Measurements from ENCODE around the gene YRDC.

YRDC gene

DNA sequence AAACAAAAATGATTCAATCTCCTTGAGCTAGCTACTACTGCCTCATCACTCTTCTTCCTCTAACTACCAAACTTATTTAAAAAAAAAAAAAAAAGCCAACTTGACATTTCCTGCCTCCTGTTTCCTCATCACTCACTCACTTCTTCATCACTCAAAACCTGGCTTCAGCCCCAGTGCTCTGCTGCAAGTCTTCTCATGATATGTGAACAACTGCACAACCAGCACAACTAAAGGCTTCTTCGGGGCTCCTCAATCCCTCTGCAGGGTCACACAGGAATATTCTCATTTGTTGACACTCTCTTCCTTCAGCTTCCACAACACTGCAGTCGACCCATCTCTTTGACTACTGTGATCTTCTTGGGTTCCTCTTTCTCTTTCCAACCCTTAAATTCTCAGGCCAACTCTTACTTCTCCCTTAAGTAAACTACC lies 43.8 kb upstream of the YRDC start:
- Histone ChIP-seq H3K9me3 (ENCODE audit: control insufficient read depth, insufficient read depth, low read depth, low read length) (no peaks in the 10 kb centered on the region), H3K36me3 (ENCODE audit: control insufficient read depth in 2 of 2, insufficient read depth in 1 of 2, low read length in 2 of 2) (peaks cover 5 to 74% of the 10 kb centered on the region in 2 experiments), H3K4me3 (ENCODE audit: low read depth, low read length) (no peak overlapping the region), H3K4me1 (ENCODE audit: control insufficient read depth, insufficient read depth, low read length) (no peaks in the 10 kb centered on the region), H3K27ac (ENCODE audit: extremely low read depth, low read depth, low read length) (no peak overlapping the region)
- CTCF ChIA-PET: interaction anchor here (0.6 to 2.7 kb wide), 4 partner anchors 8 to 249 kb away, joined by 3 to 16 read pairs (median 3); partner anchors contain the start of gene MTF1
- TF ChIP-seq ZNF768 (tag by site-specific recombination; IDR thresholded peaks at IDR 0.05) (no peak), ZNF146 (tag by site-specific recombination; IDR thresholded peaks at IDR 0.05) (no peak), ZNF707 (tag by site-specific recombination; IDR thresholded peaks at IDR 0.05) (no peak), ZNF654 (tag by site-specific recombination; IDR thresholded peaks at IDR 0.05; ENCODE audit: low read depth) (no peak), ZNF664 (tag by site-specific recombination; IDR thresholded peaks at IDR 0.05) (no peak), ZNF19 (tag by site-specific recombination; IDR thresholded peaks at IDR 0.05; ENCODE audit: low read depth) (no peak), KLF1 (tag by site-specific recombination; IDR thresholded peaks at IDR 0.05) (no peak), ZNF175 (tag by site-specific recombination; IDR thresholded peaks at IDR 0.05) (no peak), SCRT1 (tag by site-specific recombination; IDR thresholded peaks at IDR 0.05; ENCODE audit: borderline replicate concordance) (no peak), ZNF585B (tag by site-specific recombination; IDR thresholded peaks at IDR 0.05) (no peak), ZNF791 (tag by site-specific recombination; IDR thresholded peaks at IDR 0.05) (no peak), MYNN (tag by site-specific recombination; IDR thresholded peaks at IDR 0.05; ENCODE audit: borderline replicate concordance) (no peak)
- TF ChIP-seq, protein P1, sequence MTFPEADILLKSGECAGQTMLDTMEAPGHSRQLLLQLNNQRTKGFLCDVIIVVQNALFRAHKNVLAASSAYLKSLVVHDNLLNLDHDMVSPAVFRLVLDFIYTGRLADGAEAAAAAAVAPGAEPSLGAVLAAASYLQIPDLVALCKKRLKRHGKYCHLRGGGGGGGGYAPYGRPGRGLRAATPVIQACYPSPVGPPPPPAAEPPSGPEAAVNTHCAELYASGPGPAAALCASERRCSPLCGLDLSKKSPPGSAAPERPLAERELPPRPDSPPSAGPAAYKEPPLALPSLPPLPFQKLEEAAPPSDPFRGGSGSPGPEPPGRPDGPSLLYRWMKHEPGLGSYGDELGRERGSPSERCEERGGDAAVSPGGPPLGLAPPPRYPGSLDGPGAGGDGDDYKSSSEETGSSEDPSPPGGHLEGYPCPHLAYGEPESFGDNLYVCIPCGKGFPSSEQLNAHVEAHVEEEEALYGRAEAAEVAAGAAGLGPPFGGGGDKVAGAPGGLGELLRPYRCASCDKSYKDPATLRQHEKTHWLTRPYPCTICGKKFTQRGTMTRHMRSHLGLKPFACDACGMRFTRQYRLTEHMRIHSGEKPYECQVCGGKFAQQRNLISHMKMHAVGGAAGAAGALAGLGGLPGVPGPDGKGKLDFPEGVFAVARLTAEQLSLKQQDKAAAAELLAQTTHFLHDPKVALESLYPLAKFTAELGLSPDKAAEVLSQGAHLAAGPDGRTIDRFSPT (tag by site-specific recombination; IDR thresholded peaks at IDR 0.05): no peak
- TF ChIP-seq, protein P2, sequence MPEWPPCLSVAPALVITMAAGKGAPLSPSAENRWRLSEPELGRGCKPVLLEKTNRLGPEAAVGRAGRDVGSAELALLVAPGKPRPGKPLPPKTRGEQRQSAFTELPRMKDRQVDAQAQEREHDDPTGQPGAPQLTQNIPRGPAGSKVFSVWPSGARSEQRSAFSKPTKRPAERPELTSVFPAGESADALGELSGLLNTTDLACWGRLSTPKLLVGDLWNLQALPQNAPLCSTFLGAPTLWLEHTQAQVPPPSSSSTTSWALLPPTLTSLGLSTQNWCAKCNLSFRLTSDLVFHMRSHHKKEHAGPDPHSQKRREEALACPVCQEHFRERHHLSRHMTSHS (tag by site-specific recombination; IDR thresholded peaks at IDR 0.05): no peak
- TF ChIP-seq, protein P3, sequence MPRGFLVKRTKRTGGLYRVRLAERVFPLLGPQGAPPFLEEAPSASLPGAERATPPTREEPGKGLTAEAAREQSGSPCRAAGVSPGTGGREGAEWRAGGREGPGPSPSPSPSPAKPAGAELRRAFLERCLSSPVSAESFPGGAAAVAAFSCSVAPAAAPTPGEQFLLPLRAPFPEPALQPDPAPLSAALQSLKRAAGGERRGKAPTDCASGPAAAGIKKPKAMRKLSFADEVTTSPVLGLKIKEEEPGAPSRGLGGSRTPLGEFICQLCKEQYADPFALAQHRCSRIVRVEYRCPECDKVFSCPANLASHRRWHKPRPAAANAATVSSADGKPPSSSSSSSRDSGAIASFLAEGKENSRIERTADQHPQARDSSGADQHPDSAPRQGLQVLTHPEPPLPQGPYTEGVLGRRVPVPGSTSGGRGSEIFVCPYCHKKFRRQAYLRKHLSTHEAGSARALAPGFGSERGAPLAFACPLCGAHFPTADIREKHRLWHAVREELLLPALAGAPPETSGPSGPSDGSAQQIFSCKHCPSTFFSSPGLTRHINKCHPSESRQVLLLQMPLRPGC (tag by site-specific recombination; IDR thresholded peaks at IDR 0.05): no peak
- TF ChIP-seq, protein P4, sequence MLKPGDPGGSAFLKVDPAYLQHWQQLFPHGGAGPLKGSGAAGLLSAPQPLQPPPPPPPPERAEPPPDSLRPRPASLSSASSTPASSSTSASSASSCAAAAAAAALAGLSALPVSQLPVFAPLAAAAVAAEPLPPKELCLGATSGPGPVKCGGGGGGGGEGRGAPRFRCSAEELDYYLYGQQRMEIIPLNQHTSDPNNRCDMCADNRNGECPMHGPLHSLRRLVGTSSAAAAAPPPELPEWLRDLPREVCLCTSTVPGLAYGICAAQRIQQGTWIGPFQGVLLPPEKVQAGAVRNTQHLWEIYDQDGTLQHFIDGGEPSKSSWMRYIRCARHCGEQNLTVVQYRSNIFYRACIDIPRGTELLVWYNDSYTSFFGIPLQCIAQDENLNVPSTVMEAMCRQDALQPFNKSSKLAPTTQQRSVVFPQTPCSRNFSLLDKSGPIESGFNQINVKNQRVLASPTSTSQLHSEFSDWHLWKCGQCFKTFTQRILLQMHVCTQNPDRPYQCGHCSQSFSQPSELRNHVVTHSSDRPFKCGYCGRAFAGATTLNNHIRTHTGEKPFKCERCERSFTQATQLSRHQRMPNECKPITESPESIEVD (tag by site-specific recombination; IDR thresholded peaks at IDR 0.05): no peak
- POLR2A ChIA-PET: interaction anchor here (2.7 kb wide), 1 partner anchor 7 kb away, joined by 14 read pairs; the partner anchor contains the start of gene MTF1

GRCh38 chr1:37851262-37851661 lies 43.3 kb upstream of the YRDC start:
- no peak overlapping the region for H3K27ac ChIP-seq (ENCODE audit: extremely low read depth, low read depth, low read length)
- H3K4me3 ChIP-seq (ENCODE audit: low read depth, low read length): no peak overlapping the region
- H3K36me3 ChIP-seq (ENCODE audit: control insufficient read depth in 2 of 2, insufficient read depth in 1 of 2, low read length in 2 of 2): peaks cover 4 to 70% of the 10 kb centered on the region in 2 experiments; a peak in 2 of 3 replicates
- POLR2A ChIA-PET: interaction anchor here (2.7 kb wide), 1 partner anchor 8 kb away, joined by 14 read pairs; the partner anchor contains the start of gene MTF1
- CTCF ChIA-PET: interaction anchor here (0.6 to 2.7 kb wide), 3 partner anchors 9 to 248 kb away, joined by 3 to 16 read pairs (median 3); partner anchors contain the start of gene MTF1
- H3K9me3 ChIP-seq (ENCODE audit: control insufficient read depth, insufficient read depth, low read depth, low read length): no peaks in the 10 kb centered on the region
- H3K4me1 ChIP-seq (ENCODE audit: control insufficient read depth, insufficient read depth, low read length): no peaks in the 10 kb centered on the region
- TF ChIP-seq ZNF521 (tag by site-specific recombination; IDR thresholded peaks at IDR 0.05) (no peak), ZSCAN18 (tag by site-specific recombination; IDR thresholded peaks at IDR 0.05) (no peak)

Data from HEK293 (cell line).